ENCODE data around the gene IL3RA.
"Not testable (repeated sequence)": the region's sequence is repeated elsewhere in the genome, so short reads cannot be mapped to it uniquely, and the experiment has no call there.

IL3RA gene

GRCh38 chrX:1321674-1322073 lies 14.9 kb upstream of the IL3RA start:
- TF ChIP-seq CTCF (IDR thresholded peaks at IDR 0.05; ENCODE audit: extremely low read depth, missing control alignments), result no peak
- no peak for DNase-seq (ENCODE audit: low spot score)

GRCh38 chrX:1322393-1322792 lies 14.2 kb upstream of the IL3RA start:
- TF ChIP-seq CTCF (IDR thresholded peaks at IDR 0.05; ENCODE audit: extremely low read depth, missing control alignments), result no peak
- DNase-seq (ENCODE audit: low spot score), result no peak

- TF ChIP-seq CTCF (IDR thresholded peaks at IDR 0.05; ENCODE audit: extremely low read depth, missing control alignments), result peak; percentile 60
- DNase-seq (ENCODE audit: low spot score), result peak; percentile 78
Observed at GRCh38 chrX:1323315-1323714, 13.3 kb upstream of the IL3RA start.

GRCh38 chrX:1325515-1326116 lies 11.0 kb upstream of the IL3RA start:
- no peak for TF ChIP-seq CTCF (IDR thresholded peaks at IDR 0.05; ENCODE audit: extremely low read depth, missing control alignments)
- DNase-seq (ENCODE audit: low spot score), result no peak

- DNase-seq (ENCODE audit: low spot score), result peak; percentile 54
- TF ChIP-seq CTCF (IDR thresholded peaks at IDR 0.05; ENCODE audit: extremely low read depth, missing control alignments), result no peak
Observed at GRCh38 chrX:1327651-1328304, 8.8 kb upstream of the IL3RA start.

- no peak for TF ChIP-seq CTCF (IDR thresholded peaks at IDR 0.05; ENCODE audit: extremely low read depth, missing control alignments)
- DNase-seq (ENCODE audit: low spot score), result no peak
Observed at GRCh38 chrX:1330605-1331004, 6.0 kb upstream of the IL3RA start.

- DNase-seq (ENCODE audit: low spot score), result not testable (repeated sequence)
Observed at GRCh38 chrX:1332433-1332832, 4.2 kb upstream of the IL3RA start.

- TF ChIP-seq CTCF (IDR thresholded peaks at IDR 0.05; ENCODE audit: extremely low read depth, missing control alignments), result no peak
- no peak for DNase-seq (ENCODE audit: low spot score)
Observed at GRCh38 chrX:1334854-1335253, 1.7 kb upstream of the IL3RA start.
